A673 (cell line): ENCODE results near the gene BTBD18.

Experiments
- CTCF ChIP-seq: fragments of 300-800, 200-600 bp; sonication (generic); conservative IDR thresholded peaks from 2 replicates; pipeline ENCODE4 v1.5.1; 2017; ENCODE audit warnings: low read depth, mild to moderate bottlenecking, antibody characterized with exemption, low read length, moderate library complexity, mixed read lengths
- EZH2 ChIP-seq: fragments of 200-600 bp; sonication (generic); IDR thresholded peaks from 2 replicates; pipeline ENCODE4 v1.6.1; 2017; ENCODE audit warnings: borderline replicate concordance, low read depth, mild to moderate bottlenecking, mixed read lengths, antibody characterized with exemption, low read length; ENCODE audit not compliant: poor library complexity, severe bottlenecking

- TF ChIP-seq CTCF (no peak), EZH2 (no peak)
These were observed 24.4 kb downstream of the BTBD18 start for GRCh38 chr11:57727185-57727584.
